Hepatic stellate cell (primary cell): ENCODE results near the gene MMP11.
A peak's percentile ranks its signal among the peaks of the same experiment; 100 is the strongest.

Experiments used
- DNase-seq: peaks from one replicate; pipeline ENCODE4 v3.0.0; 2011; ENCODE audit warnings: low spot score

MMP11 gene

DNA sequence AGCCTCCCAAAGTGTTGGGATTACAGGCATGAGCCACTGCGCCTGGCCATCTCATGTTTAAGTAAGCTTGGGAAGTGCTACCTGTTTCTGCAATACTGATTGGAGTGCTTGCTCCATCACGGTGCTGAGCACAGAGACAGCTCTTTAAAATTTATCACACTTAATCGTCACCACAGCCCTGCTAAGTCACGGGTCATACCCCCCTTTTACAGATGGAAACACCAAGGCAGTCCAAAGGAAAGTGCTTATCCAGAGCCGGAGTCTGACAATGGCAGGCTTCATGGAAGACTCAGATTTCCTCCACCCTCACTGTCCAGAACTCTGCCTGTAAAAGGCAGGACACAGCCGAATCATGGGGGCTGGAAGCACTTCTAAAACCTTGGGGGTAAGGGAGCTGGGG lies 12.6 kb upstream of the MMP11 start:
- DNase-seq: no peak

DNA sequence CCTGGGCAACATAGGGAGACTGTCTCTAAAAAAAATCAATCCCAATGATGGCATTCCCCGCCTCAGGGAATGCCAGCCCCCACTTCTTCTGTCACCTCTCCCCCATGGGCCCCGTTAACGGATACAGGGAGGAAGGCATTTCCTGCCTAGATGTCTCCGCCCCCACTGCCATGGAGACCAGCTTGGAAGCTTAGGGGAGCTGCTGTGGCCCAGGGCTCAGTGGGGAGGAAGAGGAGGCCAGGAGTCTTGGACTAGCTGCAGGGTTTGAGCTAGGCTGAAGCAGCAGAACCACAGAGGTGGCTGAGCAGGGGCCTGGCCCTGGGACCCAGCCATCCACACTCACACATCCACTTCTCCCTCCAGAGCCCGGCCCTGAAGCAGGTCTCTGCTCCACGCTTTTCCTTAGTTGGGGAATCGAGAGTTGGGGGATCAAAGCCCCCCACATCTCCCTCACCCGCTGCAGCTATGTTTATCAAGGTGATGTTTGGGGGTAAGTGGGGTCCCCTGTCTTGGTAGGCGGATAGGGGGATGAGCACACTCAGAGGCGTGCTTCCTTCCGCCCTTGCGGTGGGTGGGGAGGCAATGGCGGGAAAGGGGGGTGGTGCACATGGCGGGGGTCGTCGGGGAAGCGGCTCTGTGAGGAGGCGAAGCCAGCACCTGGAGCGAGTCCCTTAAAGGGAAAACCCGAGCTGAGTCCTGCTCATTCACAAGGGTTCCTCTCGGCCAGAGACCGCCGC lies 9.6 kb upstream of the MMP11 start, which contains the start of gene C22orf15:
TSS of gene C22orf15 (plus strand) at position 149 of the 737 bp plus-strand sequence. CDS start at position 466, 317 bp downstream.
- peak; percentile 73 for DNase-seq

DNA sequence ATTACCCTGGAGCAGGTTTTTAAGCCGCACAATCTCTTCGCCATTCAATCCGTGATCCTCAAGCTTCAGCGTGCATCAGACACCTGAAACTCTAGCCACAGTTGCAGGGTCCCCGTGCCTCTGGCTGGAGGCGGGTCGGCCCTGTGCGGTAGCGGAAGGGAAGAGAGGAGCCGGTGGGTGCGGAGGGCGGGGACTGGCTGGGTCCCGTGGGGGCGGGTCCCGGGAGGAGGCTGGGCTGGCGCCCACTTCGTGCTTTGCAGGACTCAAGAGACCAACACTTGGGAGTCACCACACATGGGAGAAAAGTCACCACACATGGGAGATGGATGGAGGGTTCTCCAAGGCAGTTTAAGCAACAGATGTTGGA lies 9.1 kb upstream of the MMP11 start:
- no peak for DNase-seq

DNA sequence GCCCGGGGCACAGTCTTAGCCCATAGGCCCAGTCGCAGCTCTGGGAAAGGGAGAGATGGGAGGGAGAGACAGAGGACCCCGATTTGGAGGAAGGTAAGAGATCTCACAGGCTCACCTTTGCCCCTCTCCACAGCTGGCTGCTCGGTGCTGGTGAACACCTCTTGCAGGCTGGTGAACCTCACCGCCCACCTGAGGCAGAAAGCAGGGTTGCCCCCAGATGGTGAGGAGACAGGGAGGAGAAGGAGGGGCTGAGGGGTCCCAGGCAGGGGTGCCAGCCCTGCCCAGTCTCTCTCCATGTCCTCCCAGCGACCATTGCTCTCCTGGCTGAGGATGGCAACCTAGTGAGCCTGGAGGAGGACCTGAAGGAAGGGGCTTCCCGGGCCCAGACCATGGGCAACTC lies 8.7 kb upstream of the MMP11 start:
- DNase-seq: no peak

DNA sequence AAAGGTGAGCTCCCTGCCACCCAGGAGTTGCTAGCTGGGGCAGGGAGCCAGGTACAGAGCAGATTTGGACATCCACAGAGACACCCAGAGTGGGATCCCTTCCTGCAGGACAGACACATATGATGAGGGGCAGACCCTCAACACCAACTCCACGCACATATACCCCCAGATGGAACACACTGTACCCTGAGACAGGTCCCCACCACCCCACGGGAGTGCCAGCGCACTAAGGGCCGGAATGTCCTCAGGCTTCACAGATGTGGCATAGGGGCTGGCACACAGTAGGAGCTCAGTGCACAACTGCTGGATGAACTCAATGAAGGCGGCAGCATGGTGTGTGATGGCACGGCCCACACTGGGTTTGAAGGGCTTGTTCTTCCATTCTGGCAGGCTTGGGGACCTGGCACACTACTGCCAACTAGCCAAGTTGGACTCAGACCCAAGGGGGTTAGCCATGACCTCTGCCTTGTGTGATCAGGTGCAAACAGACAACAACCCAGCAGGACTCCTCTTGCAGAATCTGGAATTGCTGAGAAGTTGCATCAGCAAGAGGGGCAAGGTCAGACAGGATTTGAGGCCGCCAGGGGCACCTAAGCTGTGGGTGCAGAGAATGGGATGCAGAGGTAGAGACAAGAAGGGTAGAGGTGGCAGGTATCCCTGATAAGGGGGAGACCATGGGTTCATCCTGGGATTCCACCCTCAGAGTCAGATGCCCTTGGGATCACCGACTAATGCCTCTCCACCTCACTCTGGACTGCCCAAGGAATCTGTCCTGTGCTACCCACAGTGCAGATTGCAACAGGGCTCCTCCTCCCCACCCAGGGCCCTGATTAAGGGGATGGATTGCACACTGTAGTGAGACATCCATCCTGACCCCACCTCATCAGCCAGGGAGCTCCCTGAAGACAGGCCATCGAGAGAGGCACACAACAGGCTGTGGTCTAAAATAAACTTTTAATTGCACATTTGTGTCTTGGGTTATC lies 7.5 kb upstream of the MMP11 start:
- no peak for DNase-seq

DNA sequence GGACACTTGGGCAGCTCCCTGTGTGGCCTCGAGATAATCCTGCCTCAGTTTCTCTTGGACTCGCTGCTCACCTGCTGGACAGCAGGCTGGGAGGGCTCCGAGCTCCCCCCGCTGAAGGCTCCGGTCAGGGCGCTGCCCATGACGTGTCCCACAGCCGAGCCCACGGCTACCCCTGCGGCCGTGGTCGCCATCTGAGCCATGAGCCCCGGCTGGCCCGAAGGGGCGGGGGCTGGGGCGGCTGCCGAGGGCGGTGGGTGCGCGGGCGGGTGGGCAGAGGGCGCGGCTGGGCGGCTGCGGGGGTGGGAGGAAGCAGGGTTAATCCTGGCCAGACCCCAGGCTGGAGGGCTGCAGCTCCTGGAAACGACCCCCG lies 5.4 kb upstream of the MMP11 start:
- no peak for DNase-seq

DNA sequence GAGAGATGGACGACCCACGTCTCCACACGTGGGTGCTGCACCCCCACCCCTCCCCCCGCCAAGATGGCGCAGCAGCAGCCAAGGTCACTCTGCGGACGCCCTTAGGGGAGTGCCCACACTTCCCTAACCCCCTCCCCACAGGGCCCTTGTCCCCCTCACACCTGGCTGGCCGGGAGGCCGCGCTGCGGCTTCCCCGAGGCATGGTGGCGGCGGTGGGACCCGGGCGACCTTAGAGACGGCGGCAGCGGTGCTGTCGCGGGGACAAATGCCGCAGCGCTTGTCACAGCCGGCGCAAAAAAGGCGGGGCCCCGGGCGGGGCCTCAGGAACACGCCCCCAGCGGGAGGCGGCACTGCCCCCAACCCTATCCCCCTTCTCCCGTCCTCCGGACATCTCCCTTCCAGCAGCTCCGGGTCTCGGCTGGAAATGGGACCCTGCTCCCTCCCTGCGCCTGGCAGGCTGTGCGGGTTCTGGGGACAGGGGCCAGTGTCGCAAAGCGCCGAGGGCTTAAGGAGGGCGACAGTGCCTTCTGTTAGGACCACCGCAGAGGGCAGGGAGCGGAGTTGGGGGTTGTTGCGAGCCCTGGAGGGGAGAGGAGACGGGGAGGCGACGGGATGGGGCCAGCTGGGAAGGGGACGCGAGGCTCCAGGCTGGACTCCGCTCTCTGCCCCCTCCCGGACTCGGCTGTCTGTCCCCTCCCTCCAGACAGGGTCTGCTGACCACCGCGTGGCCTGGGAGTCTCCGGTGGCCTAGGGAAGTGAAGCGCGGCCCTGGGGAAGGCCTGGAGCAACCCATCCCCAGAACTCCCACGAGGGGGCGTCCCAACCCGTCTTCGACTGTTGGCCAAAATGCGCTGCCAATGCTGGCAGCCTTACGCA lies 4.7 kb upstream of the MMP11 start, which contains the start of gene CHCHD10:
TSS of gene CHCHD10 (minus strand) at position 300 of the 876 bp plus-strand sequence. CDS start at position 202, 98 bp downstream.
- DNase-seq: peak; percentile 90

DNA sequence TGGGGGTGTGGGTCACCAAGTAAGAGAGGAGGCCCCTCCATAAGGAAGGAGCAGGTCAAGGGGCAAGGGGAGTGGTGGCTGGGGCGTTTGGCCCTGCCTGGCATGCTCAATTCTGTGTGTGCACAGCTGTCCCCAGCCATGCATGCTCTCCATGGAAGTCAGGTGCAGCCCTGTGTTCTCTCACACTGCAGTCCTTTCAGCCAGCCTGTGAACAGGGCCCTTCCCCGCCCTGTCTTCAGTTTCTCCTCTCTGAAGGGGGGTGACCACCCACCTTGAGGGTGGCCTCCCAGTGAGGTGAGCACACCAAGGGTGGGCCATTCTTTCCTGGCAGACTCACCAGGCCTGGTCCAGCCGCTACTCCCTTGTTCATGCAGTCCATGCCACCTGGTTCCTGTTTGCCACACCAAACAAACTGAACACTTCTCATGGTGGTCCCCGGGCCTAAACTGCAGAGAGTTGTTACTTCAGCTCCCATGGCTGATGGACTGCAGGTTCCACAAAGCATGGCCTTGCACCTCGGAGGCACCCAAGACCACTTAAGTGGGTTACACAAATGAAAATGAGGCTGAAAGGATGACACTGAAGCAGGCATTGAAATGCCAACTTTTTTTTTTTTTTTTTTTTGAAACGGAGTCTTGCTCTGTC lies 3.2 kb upstream of the MMP11 start:
- no peak for DNase-seq

DNA sequence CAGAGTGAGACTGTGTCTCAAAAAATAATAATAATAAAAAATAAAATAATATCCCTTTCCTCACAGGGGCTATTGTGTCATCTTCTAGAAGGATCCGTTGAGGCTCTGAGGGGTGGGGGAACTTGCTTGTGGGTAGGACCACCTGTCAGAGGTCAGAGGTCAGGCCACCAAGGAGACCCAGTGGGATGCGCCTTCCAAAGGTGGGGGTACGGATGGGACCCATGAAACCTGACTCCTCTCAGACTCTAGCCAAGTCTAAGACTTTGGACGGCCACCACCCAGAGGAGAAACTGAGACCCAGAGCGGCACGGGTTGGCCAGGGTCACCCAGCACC lies 367 bp upstream of the MMP11 start:
- no peak for DNase-seq

DNA sequence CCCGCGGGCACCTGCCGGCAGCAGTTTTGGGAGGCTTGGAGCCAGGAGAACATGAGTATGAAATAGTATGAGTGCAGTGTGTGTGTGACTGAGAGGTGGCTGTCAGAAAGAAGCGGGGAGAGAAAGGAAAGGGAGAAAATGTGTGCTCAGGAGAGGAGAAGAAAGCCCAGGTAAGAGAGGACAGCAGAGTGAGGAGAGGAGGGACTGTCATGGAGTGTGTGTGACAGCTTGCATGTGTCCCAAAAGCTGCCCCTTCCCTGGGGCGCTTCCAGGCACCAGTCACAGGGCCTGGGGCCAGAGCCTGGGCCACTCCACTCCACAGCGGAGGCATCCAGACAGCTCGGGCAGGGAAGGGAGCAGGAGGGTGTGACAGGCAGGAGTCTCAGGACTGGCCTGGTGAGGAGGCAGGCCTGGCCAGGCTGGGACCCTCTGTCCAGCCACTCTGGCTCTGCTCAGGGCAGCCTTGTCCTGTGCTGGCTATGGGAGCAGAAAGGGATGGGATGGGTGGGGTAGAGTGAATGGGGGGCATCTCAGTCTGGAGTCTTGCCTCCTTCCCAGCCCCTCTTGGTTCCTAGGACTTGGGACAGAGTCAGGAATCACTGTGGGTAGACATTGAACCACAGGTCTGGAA lies 949 bp downstream of the MMP11 start:
- no peak for DNase-seq

DNA sequence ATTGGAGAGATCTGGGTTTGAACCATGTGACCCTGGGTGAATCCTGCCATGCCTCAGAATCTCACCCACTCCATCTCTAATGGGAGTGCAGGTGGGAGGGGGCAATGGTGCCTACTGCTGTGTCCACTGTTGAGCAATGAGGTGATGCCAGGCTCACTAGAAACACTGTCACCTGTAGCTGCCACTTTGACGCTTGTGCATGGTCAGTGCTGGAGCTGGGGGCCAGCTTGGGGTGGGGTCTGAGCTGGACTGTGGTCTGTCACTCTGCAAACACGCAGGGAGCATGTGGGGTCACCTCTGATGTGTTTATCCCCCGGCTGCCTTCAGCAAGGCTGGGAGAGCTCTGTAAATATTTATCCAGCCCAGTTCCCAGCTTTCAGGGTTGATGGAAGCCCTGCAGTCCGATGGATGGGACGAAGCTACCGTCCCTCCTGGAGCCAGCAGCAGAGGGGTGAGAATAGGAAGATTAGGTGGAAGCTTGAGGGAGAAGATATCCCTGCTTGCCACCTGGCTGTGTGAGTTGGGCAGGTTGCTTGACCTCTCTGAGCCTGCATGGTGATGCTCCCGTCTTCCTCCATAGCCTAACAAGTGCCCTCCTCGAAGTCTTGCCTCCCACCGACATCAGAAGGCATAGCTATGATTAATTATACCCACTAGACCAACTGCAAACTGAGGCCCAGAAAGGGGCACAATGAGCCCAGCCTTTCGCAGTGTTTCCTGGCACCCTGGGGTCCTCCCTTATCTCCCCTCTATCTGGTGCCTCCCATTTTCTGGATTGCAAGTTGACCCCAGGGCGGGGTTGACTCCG lies 1.7 kb downstream of the MMP11 start:
- DNase-seq: no peak

DNA sequence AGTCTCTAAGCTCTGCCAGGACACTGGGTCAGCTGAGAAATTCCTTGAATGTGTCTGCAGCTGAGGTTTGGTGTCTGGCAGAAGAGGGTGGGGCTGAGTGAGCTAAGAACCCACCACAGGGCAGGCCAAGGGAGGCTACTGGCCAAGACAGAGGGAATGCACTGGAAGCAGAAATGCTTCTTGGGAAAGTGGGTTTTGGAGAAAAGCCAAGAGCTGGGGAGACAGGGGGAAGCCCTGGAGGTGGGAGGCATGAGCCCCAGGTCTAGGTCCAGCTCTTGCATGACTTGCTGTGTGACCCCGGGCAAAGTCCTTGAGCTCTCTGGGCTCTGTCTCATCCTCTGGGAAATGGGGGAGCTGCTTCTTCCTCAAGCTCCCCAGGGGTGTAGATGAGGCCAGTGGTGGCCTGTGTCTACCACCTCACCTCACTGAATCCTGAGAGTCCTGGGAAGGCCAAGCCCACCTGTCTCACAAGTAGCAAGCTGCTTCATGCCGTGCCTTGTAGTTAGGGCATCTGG lies 2.3 kb downstream of the MMP11 start:
- DNase-seq: peak; percentile 72

DNA sequence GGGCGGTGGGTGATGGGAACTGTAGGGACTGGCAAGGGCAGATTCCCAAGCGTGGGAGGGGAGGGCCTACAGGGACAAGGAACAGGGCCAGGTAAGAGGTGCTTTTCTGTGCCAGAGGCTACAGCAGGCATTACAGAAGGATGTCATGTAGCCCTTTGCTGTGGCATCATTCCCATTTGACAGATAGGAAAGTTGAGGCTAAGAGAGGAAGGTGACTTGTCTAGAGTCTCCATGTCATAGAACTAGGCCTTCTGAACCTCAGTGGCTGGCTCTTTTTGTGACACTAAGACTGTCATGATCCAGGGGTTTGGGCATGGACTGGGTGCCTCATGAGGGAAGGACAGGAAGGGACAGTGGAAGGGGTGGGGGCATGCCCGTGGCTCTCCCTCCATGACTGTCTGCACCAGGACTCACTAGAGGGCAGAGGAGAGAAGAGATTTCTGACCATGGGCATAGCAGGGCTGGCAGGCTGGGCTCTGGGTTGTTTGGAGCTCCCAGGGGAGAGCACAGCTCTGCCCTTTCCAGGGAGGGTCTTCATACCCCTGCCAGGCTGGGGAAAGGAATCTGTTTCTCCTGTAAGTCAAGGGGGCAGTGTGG lies 3.2 kb downstream of the MMP11 start:
- no peak for DNase-seq

DNA sequence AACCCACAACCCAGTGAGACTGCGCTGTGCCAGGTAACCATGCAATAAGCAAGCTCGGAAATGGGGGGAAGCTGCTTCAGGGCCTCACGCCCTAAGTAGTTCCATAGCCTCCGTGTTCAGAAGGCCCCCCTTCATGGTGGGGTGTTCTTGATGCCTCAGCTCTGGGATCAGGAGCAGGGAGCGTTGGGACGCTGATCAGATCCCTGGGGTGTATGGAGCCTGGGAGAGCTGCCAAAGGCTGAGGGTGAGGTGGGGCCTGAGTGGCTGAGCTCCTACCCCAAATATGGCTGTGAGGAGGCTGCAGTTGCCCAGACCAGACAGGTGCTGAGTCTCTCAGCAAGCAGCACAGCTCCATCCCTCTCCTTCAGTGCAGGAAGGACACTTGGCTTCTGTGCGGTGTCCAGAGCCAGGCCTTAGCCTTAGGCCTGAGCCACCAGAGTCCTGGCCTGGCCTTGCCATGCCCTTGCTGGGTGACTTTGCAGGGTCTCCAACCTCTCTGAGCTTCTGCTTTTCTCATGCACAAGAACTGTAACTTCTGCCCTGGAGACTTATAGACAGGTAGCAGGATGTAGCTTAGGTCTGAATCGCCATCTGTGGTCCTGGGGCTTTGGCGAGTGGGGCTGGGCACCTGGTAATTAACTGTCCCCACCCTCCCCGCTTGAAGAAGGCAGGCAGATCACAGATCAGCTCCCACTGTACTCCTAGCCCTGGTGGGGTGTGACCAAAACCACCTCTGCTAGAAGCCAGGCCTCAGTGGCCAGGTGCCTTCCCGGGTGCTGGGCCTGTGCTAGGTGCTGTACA lies 5.3 kb downstream of the MMP11 start:
- DNase-seq: no peak

DNA sequence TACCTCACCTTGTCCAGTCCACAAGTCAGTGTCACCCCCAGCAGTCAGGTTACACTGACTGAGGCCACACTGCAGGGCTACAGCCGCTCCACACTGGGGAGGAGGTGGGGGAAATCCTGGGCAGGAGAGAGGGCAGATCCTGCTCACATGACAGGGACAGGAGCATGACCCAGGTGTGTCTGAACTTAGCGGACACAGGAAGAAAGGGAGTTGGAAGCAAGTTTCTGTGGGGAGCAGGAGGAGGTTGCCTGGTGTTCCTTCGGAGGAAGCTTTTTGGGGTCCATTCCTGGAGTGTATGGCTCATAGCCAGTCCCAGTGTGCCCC lies 5.9 kb downstream of the MMP11 start:
- no peak for DNase-seq

DNA sequence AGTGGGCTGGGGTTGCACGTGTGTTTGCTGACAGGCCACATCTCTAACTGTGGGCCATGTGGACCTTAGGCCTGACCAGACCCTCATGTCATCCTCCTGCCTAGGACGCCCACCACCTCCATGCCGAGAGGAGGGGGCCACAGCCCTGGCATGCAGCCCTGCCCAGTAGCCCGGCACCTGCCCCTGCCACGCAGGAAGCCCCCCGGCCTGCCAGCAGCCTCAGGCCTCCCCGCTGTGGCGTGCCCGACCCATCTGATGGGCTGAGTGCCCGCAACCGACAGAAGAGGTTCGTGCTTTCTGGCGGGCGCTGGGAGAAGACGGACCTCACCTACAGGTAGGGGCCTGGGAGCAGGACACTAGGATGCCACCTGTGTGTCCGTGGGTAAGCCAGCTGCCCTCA lies 6.4 kb downstream of the MMP11 start:
- DNase-seq: no peak

DNA sequence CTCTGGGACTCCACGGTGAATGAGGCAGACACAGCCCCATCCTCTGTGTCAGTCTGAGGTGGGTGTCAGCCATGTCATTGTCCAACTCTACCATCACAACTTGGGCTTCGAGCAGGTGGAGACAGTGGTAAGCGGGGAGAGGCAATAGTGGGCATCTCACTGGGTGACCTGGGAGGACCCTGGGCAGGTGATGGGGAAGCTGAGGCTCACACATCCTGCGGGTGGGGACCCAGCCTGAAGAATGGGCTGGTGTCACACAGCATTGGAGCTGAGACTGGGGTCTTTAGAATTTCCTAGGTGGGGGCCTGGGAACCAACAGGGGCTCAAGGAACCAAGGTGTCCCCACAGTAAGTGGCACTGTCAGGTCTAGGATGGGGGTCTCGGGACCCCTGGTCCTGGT lies 7.1 kb downstream of the MMP11 start:
- DNase-seq: no peak

DNA sequence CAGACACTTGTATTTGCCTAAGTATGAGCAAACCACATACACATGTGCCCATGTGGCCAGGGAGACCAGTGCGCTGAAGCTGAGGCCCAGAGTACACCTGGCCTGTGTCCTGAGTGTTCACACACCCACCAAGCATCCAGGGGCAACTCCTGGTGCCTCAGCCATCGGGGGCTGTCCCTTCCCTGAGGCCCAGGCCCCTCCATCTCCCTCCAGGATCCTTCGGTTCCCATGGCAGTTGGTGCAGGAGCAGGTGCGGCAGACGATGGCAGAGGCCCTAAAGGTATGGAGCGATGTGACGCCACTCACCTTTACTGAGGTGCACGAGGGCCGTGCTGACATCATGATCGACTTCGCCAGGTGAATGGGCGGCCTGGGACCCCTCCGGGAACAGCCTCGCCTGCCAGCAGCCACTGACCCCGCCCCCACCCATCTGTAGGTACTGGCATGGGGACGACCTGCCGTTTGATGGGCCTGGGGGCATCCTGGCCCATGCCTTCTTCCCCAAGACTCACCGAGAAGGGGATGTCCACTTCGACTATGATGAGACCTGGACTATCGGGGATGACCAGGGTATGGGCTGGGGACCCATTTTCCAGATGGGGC lies 7.6 kb downstream of the MMP11 start:
- DNase-seq: no peak

DNA sequence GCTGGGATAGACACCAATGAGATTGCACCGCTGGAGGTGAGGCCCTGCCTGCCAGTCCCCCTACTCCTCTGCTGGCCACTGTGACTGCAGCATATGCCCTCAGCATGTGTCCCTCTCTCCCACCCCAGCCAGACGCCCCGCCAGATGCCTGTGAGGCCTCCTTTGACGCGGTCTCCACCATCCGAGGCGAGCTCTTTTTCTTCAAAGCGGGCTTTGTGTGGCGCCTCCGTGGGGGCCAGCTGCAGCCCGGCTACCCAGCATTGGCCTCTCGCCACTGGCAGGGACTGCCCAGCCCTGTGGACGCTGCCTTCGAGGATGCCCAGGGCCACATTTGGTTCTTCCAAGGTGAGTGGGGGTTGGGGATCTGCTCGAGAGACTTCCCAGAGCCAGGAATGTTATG lies 8.4 kb downstream of the MMP11 start:
- no peak for DNase-seq
